ENCODE data around the gene VSIG10.
"Not testable (repeated sequence)": the region's sequence is repeated elsewhere in the genome, so short reads cannot be mapped to it uniquely, and the experiment has no call there.

Gene VSIG10

DNA sequence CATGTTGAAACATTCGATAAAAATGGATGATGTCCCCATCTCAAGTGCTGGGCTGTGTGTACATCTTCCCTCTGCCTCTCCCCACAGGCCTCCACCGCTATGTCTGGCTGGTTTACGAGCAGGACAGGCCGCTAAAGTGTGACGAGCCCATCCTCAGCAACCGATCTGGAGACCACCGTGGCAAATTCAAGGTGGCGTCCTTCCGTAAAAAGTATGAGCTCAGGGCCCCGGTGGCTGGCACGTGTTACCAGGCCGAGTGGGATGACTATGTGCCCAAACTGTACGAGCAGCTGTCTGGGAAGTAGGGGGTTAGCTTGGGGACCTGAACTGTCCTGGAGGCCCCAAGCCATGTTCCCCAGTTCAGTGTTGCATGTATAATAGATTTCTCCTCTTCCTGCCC lies 40.7 kb upstream of the VSIG10 start:
- no peak for DNase-seq (ENCODE audit: low read depth, low spot score)
- CTCF ChIA-PET, result interaction anchor here (1.3 kb wide), 1 partner anchor 9 kb away, joined by 3 read pairs; no protein-coding TSS in a partner anchor
- POLR2A ChIA-PET, result no interaction called here
- TF ChIP-seq CTCF (IDR thresholded peaks at IDR 0.05; ENCODE audit: insufficient read depth, low read length, missing control alignments), result no peak
- no peak overlapping the region for H3K4me3 ChIP-seq (ENCODE audit: low read depth, low read length)

GRCh38 chr12:118140825-118141224 lies 37.0 kb upstream of the VSIG10 start:
- H3K4me3 ChIP-seq (ENCODE audit: low read depth, low read length), result no peak overlapping the region
- no peak for DNase-seq (ENCODE audit: low read depth, low spot score)
- POLR2A ChIA-PET, result no interaction called here
- no peak for TF ChIP-seq CTCF (IDR thresholded peaks at IDR 0.05; ENCODE audit: insufficient read depth, low read length, missing control alignments)
- CTCF ChIA-PET, result interaction anchor here (1.0 to 3.5 kb wide), 3 partner anchors 19 to 237 kb away, joined by 4 to 15 read pairs (median 7); no protein-coding TSS in a partner anchor

DNA sequence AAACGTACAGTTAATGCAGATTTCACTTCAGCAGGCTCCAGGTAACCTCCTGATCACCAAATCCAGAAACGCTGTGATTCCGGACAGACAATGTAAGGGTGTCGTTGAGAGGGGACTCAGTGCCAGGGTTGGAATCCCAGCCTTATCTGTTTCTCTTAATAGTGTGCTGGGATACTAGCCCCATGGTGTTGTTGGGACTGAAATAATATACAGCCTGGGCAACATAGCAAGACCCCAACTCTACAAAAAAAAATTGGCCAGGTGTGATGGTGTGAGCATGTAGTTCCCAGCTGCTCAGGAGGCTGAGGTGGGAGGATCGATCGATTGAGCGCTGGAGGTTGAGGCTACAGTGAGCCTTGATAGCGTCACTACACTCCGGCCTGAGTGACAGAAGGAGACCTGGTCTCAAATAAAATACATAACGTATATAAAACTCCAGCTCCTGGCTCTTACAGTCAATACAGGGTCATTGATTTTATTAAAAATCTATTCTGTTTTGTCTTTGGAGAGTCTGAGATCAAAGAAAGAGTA lies 33.4 kb upstream of the VSIG10 start:
- no peak for TF ChIP-seq CTCF (IDR thresholded peaks at IDR 0.05; ENCODE audit: insufficient read depth, low read length, missing control alignments)
- CTCF ChIA-PET, result interaction anchor here (0.8 to 2.4 kb wide), 5 partner anchors 17 to 263 kb away, joined by 3 to 12 read pairs (median 4); no protein-coding TSS in a partner anchor
- H3K4me3 ChIP-seq (ENCODE audit: low read depth, low read length), result peak overlapping the region; percentile 93
- POLR2A ChIA-PET, result interaction anchor here (0.6 kb wide), 1 partner anchor 42 kb away, joined by 4 read pairs; no protein-coding TSS in a partner anchor
- no peak for DNase-seq (ENCODE audit: low read depth, low spot score)

- CTCF ChIA-PET, result interaction anchor here (1.1 to 6.1 kb wide), 6 partner anchors 16 to 262 kb away, joined by 3 to 44 read pairs (median 6); no protein-coding TSS in a partner anchor
- peak overlapping the region; percentile 93 for H3K4me3 ChIP-seq (ENCODE audit: low read depth, low read length)
- POLR2A ChIA-PET, result interaction anchor here (0.6 to 1.7 kb wide), 5 partner anchors 15 to 239 kb away, joined by 3 to 5 read pairs (median 4); partner anchors contain the start of gene SUDS3
- no peak for TF ChIP-seq CTCF (IDR thresholded peaks at IDR 0.05; ENCODE audit: insufficient read depth, low read length, missing control alignments)
- DNase-seq (ENCODE audit: low read depth, low spot score), result no peak
Measured at GRCh38 chr12:118136559-118137003, 32.8 kb upstream of the VSIG10 start.

DNA sequence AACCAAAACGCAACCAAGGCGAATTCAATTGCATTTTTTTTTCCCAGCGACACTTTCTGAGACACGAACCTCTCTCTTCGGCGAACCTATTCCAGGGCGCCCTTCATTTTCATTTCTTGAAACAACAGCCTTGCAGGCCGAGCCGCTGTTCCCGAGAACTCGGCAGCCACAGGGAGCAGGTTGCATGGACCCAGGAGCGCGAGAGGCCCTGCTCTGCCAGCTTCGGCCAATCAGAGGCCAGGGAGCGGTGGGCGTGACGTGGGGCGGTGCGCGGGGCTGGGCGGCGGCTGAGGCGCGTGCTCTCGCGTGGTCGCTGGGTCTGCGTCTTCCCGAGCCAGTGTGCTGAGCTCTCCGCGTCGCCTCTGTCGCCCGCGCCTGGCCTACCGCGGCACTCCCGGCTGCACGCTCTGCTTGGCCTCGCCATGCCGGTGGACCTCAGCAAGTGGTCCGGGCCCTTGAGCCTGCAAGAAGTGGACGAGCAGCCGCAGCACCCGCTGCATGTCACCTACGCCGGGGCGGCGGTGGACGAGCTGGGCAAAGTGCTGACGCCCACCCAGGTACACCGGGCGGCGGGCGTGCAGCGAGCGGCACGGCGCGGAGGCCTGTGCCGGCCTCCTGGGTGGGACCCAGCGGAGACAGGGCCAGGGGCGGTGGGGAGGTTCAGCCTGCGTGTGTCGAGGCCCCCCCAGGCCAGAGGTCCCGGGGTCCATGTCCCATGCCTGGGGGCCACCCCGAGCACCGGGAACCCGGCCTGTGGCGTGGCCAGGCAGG lies 32.2 kb upstream of the VSIG10 start, which contains the start of gene PEBP1:
Gene PEBP1, plus strand, starts transcription at position 337 of the 771 bp plus-strand sequence. Its CDS starts 86 bp downstream, at position 423.
- H3K4me3 ChIP-seq (ENCODE audit: low read depth, low read length), result peak within 1 kb of the TSS; percentile 93
- ChIA-PET CTCF (interaction anchor here (1.1 to 6.1 kb wide), 8 partner anchors 15 to 261 kb away, joined by 3 to 44 read pairs (median 5); partner anchors contain the start of gene SUDS3), POLR2A (interaction anchor here (0.6 to 1.7 kb wide), 7 partner anchors 11 to 240 kb away, joined by 3 to 6 read pairs (median 4); partner anchors contain the start of genes SUDS3 and VSIG10)
- peak; percentile 42 for DNase-seq (ENCODE audit: low read depth, low spot score)
- no peak for TF ChIP-seq CTCF (IDR thresholded peaks at IDR 0.05; ENCODE audit: insufficient read depth, low read length, missing control alignments)

GRCh38 chr12:118129436-118129835 lies 25.6 kb upstream of the VSIG10 start:
- CTCF ChIA-PET, result interaction anchor here (1.0 to 1.1 kb wide), 2 partner anchors 8 to 11 kb away, joined by 3 to 4 read pairs; no protein-coding TSS in a partner anchor
- H3K4me3 ChIP-seq (ENCODE audit: low read depth, low read length); DNase-seq (ENCODE audit: low read depth, low spot score); POLR2A ChIA-PET: not testable (repeated sequence)

Data from AG04449 (cell line).